Duodenal mucosa (tissue), 2 donors: Measurements from ENCODE around the gene ADAM15.
A peak's percentile ranks its signal among the peaks of the same experiment; 100 is the strongest.

Experiments
- H3K27ac ChIP-seq: one replicate; pipeline ENCODE4 v1.7.0; 2013; ENCODE audit warnings: low read depth, low read length
- H3K27me3 ChIP-seq, 2 donors: one replicate each; pipeline ENCODE4 v1.7.0; 2013; ENCODE audit warnings: low read length in 2 of 2, control low read depth in 1 of 2; ENCODE audit not compliant: insufficient read depth in 2 of 2, control insufficient read depth in 1 of 2
- H3K36me3 ChIP-seq, 2 donors: one replicate each; pipeline ENCODE4 v1.7.0; 2013; ENCODE audit warnings: low read length in 2 of 2, control low read depth in 1 of 2; ENCODE audit not compliant: insufficient read depth in 2 of 2, control insufficient read depth in 1 of 2
- H3K4me1 ChIP-seq, 2 donors: one replicate each; pipeline ENCODE4 v1.7.0; 2013; ENCODE audit warnings: low read length in 2 of 2, control low read depth in 1 of 2; ENCODE audit not compliant: insufficient read depth in 2 of 2, control insufficient read depth in 1 of 2
- H3K4me3 ChIP-seq, 2 donors: one replicate each; pipeline ENCODE4 v1.7.0; 2013; ENCODE audit warnings: low read length in 2 of 2, low read depth in 1 of 2
- H3K9ac ChIP-seq, 2 donors: one replicate each; pipeline ENCODE4 v1.7.0; 2013; ENCODE audit warnings: low read length in 2 of 2, low read depth in 1 of 2
- H3K9me3 ChIP-seq, 2 donors: one replicate each; pipeline ENCODE4 v1.7.0; 2013; ENCODE audit warnings: low read length in 2 of 2, control low read depth in 1 of 2; ENCODE audit not compliant: control insufficient read depth in 1 of 2

ADAM15 gene

GRCh38 chr1:155062151-155062686, 11.1 kb downstream of the ADAM15 start:
- Histone ChIP-seq H3K4me3 (peak overlapping the region; percentile 83), H3K4me1 (peaks cover 32 to 46% of the 10 kb centered on the region in 2 donors), H3K36me3 (peaks cover 9 to 34% of the 10 kb centered on the region in 2 donors), H3K9ac (peak overlapping the region in 1 of 2 donors; percentile 25), H3K9me3 (no peaks in the 10 kb centered on the region), H3K27ac (no peak overlapping the region), H3K27me3 (no peaks in the 10 kb centered on the region)

- peak overlapping the region; percentile 65 to 80 for H3K9ac ChIP-seq
- H3K4me3 ChIP-seq: peak overlapping the region; percentile 83
- no peaks in the 10 kb centered on the region for H3K9me3 ChIP-seq
- peak overlapping the region; percentile 34 for H3K27ac ChIP-seq
- H3K4me1 ChIP-seq: peaks cover 32 to 46% of the 10 kb centered on the region in 2 donors
- H3K36me3 ChIP-seq: peaks cover 5 to 29% of the 10 kb centered on the region in 2 donors
- no peaks in the 10 kb centered on the region for H3K27me3 ChIP-seq
Measured at GRCh38 chr1:155062702-155063411, 11.7 kb downstream of the ADAM15 start.

GRCh38 chr1:155063550-155064110, 12.5 kb downstream of the ADAM15 start, which contains the start of gene EFNA4:
EFNA4 (plus strand) TSS chr1:155063740; CDS start chr1:155063824, 84 bp downstream.
- Histone ChIP-seq H3K27ac (peak within 1 kb of the TSS; percentile 93), H3K9me3 (no peaks in the 10 kb centered on the region), H3K36me3 (peaks cover 0 to 27% of the 10 kb centered on the region in 2 donors), H3K4me1 (peaks cover 32 to 46% of the 10 kb centered on the region in 2 donors), H3K4me3 (peak within 1 kb of the TSS; percentile 83), H3K27me3 (no peaks in the 10 kb centered on the region), H3K9ac (peak within 1 kb of the TSS; percentile 65 to 80)

GRCh38 chr1:155064111-155064831, 13.2 kb downstream of the ADAM15 start:
- Histone ChIP-seq H3K36me3 (peaks cover 0 to 25% of the 10 kb centered on the region in 2 donors), H3K9ac (peak overlapping the region; percentile 65 to 68)

GRCh38 chr1:155064832-155065429, 13.8 kb downstream of the ADAM15 start:
- H3K27ac ChIP-seq: no peak overlapping the region
- H3K4me1 ChIP-seq: peaks cover 33 to 46% of the 10 kb centered on the region in 2 donors

More at GRCh38 chr1:155064111-155064831, 13.2 kb downstream of the ADAM15 start:
- Histone ChIP-seq H3K4me3 (peak overlapping the region; percentile 83), H3K4me1 (peaks cover 32 to 46% of the 10 kb centered on the region in 2 donors), H3K9me3 (no peaks in the 10 kb centered on the region), H3K27ac (no peak overlapping the region), H3K27me3 (no peaks in the 10 kb centered on the region)

GRCh38 chr1:155066777-155067176, 15.7 kb downstream of the ADAM15 start:
- H3K27ac ChIP-seq: no peak overlapping the region
- H3K9ac ChIP-seq: no peak overlapping the region
- H3K4me1 ChIP-seq: peaks cover 39 to 53% of the 10 kb centered on the region in 2 donors
- no peaks in the 10 kb centered on the region for H3K27me3 ChIP-seq
- H3K36me3 ChIP-seq: peaks cover 0 to 18% of the 10 kb centered on the region in 2 donors
- H3K9me3 ChIP-seq: no peaks in the 10 kb centered on the region
- H3K4me3 ChIP-seq: no peak overlapping the region

More at GRCh38 chr1:155064832-155065429, 13.8 kb downstream of the ADAM15 start:
- peak overlapping the region in 1 of 2 donors; percentile 65 for H3K9ac ChIP-seq
- peaks cover 0 to 23% of the 10 kb centered on the region in 2 donors for H3K36me3 ChIP-seq
- H3K27me3 ChIP-seq: no peaks in the 10 kb centered on the region
- H3K9me3 ChIP-seq: no peaks in the 10 kb centered on the region
- H3K4me3 ChIP-seq: peak overlapping the region; percentile 83

- peaks cover 0 to 18% of the 10 kb centered on the region in 2 donors for H3K36me3 ChIP-seq
- no peaks in the 10 kb centered on the region for H3K27me3 ChIP-seq
- peaks cover 25 to 37% of the 10 kb centered on the region in 2 donors for H3K4me1 ChIP-seq
- H3K4me3 ChIP-seq: no peak overlapping the region
- no peaks in the 10 kb centered on the region for H3K9me3 ChIP-seq
- no peak overlapping the region for H3K9ac ChIP-seq
- H3K27ac ChIP-seq: no peak overlapping the region
Measured at GRCh38 chr1:155068599-155068998, 17.5 kb downstream of the ADAM15 start.

- peaks cover 0 to 18% of the 10 kb centered on the region in 2 donors for H3K36me3 ChIP-seq
- no peak overlapping the region for H3K27ac ChIP-seq
- peaks cover 19 to 31% of the 10 kb centered on the region in 2 donors for H3K4me1 ChIP-seq
- H3K9me3 ChIP-seq: no peaks in the 10 kb centered on the region
- no peak overlapping the region for H3K4me3 ChIP-seq
- H3K27me3 ChIP-seq: no peaks in the 10 kb centered on the region
- H3K9ac ChIP-seq: no peak overlapping the region
Measured at GRCh38 chr1:155069551-155070157, 18.5 kb downstream of the ADAM15 start.

- Histone ChIP-seq H3K9me3 (no peaks in the 10 kb centered on the region), H3K27me3 (no peaks in the 10 kb centered on the region), H3K4me3 (peak overlapping the region; percentile 60 to 64), H3K36me3 (peaks cover 0 to 18% of the 10 kb centered on the region in 2 donors), H3K27ac (no peak overlapping the region), H3K4me1 (peaks cover 14 to 25% of the 10 kb centered on the region in 2 donors), H3K9ac (peak overlapping the region; percentile 49 to 63)
Measured at GRCh38 chr1:155070158-155070621, 19.1 kb downstream of the ADAM15 start.
